Measurements from ENCODE around the gene IPO9.

The IPO9 gene

DNA sequence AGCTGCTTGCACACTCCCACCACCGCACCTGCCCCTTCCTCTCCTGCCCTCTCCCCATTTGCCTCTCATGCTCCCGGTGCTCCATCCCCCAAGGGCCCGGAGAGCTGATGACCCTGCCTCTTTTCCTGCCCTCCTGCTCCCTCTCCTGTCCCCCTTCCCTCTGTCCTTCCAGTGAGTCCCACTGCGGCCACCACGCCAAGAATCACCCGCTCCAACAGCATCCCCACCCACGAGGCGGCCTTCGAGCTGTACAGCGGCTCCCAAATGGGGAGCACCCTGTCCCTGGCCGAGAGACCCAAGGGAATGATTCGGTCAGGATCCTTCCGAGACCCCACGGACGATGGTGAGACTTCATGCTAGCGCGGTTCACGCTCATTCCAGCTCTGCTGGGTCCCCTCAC is 40.7 kb upstream of the IPO9 start:
- TF ChIP-seq EZH2 (IDR thresholded peaks at IDR 0.05; ENCODE audit: borderline replicate concordance, low read length) (no peak), CTCF (IDR thresholded peaks at IDR 0.05; ENCODE audit: low read length) (no peak)
- Histone ChIP-seq H3K4me2 (ENCODE audit: low read length) (no peak overlapping the region), H3K27me3 (ENCODE audit: insufficient read depth, low read length) (no peaks in the 10 kb centered on the region), H2AFZ (ENCODE audit: low read length) (no peak overlapping the region), H3K9me3 (ENCODE audit: low read length) (no peaks in the 10 kb centered on the region), H3K36me3 (ENCODE audit: insufficient read depth, low read length) (no peaks in the 10 kb centered on the region), H3K79me2 (ENCODE audit: insufficient read depth, low read length) (no peaks in the 10 kb centered on the region), H3K9ac (ENCODE audit: low read length) (no peak overlapping the region), H3K4me3 (ENCODE audit: low read depth, low read length, poor library complexity, severe bottlenecking) (no peak overlapping the region), H3K9me2 (ENCODE audit: low read depth, low read length) (no peaks in the 10 kb centered on the region), H3K4me1 (ENCODE audit: insufficient read depth, low read length, severe bottlenecking) (no peaks in the 10 kb centered on the region), H3K27ac (ENCODE audit: low read depth, low read length, poor library complexity, severe bottlenecking) (no peak overlapping the region), H4K20me1 (ENCODE audit: insufficient read depth, low read length) (no peaks in the 10 kb centered on the region), H3F3A (ENCODE audit: insufficient read depth, low read length) (no peaks in the 10 kb centered on the region)

GRCh38 chr1:201789245-201789644 is 39.7 kb upstream of the IPO9 start:
- Histone ChIP-seq H3K27ac (ENCODE audit: low read depth, low read length, poor library complexity, severe bottlenecking) (no peak overlapping the region), H3K27me3 (ENCODE audit: insufficient read depth, low read length) (no peaks in the 10 kb centered on the region), H3K36me3 (ENCODE audit: insufficient read depth, low read length) (no peaks in the 10 kb centered on the region), H3K79me2 (ENCODE audit: insufficient read depth, low read length) (no peaks in the 10 kb centered on the region), H4K20me1 (ENCODE audit: insufficient read depth, low read length) (no peaks in the 10 kb centered on the region), H3K9me3 (ENCODE audit: low read length) (no peaks in the 10 kb centered on the region), H3K9ac (ENCODE audit: low read length) (no peak overlapping the region), H3K4me1 (ENCODE audit: insufficient read depth, low read length, severe bottlenecking) (no peaks in the 10 kb centered on the region), H2AFZ (ENCODE audit: low read length) (no peak overlapping the region), H3K9me2 (ENCODE audit: low read depth, low read length) (no peaks in the 10 kb centered on the region), H3K4me2 (ENCODE audit: low read length) (no peak overlapping the region), H3K4me3 (ENCODE audit: low read depth, low read length, poor library complexity, severe bottlenecking) (no peak overlapping the region), H3F3A (ENCODE audit: insufficient read depth, low read length) (no peaks in the 10 kb centered on the region)
- no peak for TF ChIP-seq CTCF (IDR thresholded peaks at IDR 0.05; ENCODE audit: low read length)
- no peak for TF ChIP-seq EZH2 (IDR thresholded peaks at IDR 0.05; ENCODE audit: borderline replicate concordance, low read length)

GRCh38 chr1:201790261-201790660 is 38.7 kb upstream of the IPO9 start:
- Histone ChIP-seq H3K9me2 (ENCODE audit: low read depth, low read length) (no peaks in the 10 kb centered on the region), H4K20me1 (ENCODE audit: insufficient read depth, low read length) (no peaks in the 10 kb centered on the region), H3K9me3 (ENCODE audit: low read length) (no peaks in the 10 kb centered on the region), H3K4me2 (ENCODE audit: low read length) (no peak overlapping the region), H3K4me1 (ENCODE audit: insufficient read depth, low read length, severe bottlenecking) (no peaks in the 10 kb centered on the region), H3K79me2 (ENCODE audit: insufficient read depth, low read length) (no peaks in the 10 kb centered on the region), H2AFZ (ENCODE audit: low read length) (no peak overlapping the region), H3F3A (ENCODE audit: insufficient read depth, low read length) (no peaks in the 10 kb centered on the region), H3K27me3 (ENCODE audit: insufficient read depth, low read length) (no peaks in the 10 kb centered on the region), H3K9ac (ENCODE audit: low read length) (no peak overlapping the region), H3K27ac (ENCODE audit: low read depth, low read length, poor library complexity, severe bottlenecking) (no peak overlapping the region), H3K36me3 (ENCODE audit: insufficient read depth, low read length) (no peaks in the 10 kb centered on the region), H3K4me3 (ENCODE audit: low read depth, low read length, poor library complexity, severe bottlenecking) (no peak overlapping the region)
- TF ChIP-seq CTCF (IDR thresholded peaks at IDR 0.05; ENCODE audit: low read length) = no peak
- TF ChIP-seq EZH2 (IDR thresholded peaks at IDR 0.05; ENCODE audit: borderline replicate concordance, low read length) = no peak
